GM12874 (cell line): ENCODE results near the gene CDH13.

ENCODE experiments used
- CTCF ChIP-seq: IDR thresholded peaks from 2 replicates; pipeline ENCODE4 v1.5.1; 2011; ENCODE audit warnings: low read depth, mild to moderate bottlenecking, control low read depth, low read length, moderate library complexity; ENCODE audit not compliant: insufficient read depth

CDH13 gene

GRCh38 chr16:83629426-83629825 lies 1002.7 kb downstream of the CDH13 start:
- TF ChIP-seq CTCF: no peak

GRCh38 chr16:83629836-83630235 lies 1003.1 kb downstream of the CDH13 start:
- TF ChIP-seq CTCF: no peak

GRCh38 chr16:83630979-83631378 lies 1004.2 kb downstream of the CDH13 start:
- TF ChIP-seq CTCF: no peak

GRCh38 chr16:83633286-83633685 lies 1006.5 kb downstream of the CDH13 start:
- TF ChIP-seq CTCF: no peak

- no peak for TF ChIP-seq CTCF
Measured at GRCh38 chr16:83648347-83648746, 1021.6 kb downstream of the CDH13 start.

- TF ChIP-seq CTCF: no peak
Measured at GRCh38 chr16:83651871-83652270, 1025.1 kb downstream of the CDH13 start.

GRCh38 chr16:83652943-83653342 lies 1026.2 kb downstream of the CDH13 start:
- TF ChIP-seq CTCF: no peak

GRCh38 chr16:83653785-83654184 lies 1027.0 kb downstream of the CDH13 start:
- TF ChIP-seq CTCF: no peak
